GM12892 (cell line): Measurements from ENCODE around the gene QRFP.

Experiments
- POLR2AphosphoS5 ChIP-seq: IDR thresholded peaks from 2 replicates; pipeline ENCODE4 v1.6.1; 2011; ENCODE audit warnings: low read depth, low read length, control low read depth
- TAF1 ChIP-seq: IDR thresholded peaks from 2 replicates; pipeline ENCODE4 v1.6.1; 2011; ENCODE audit warnings: low read depth, mild to moderate bottlenecking, control low read depth, low read length, borderline replicate concordance

DNA sequence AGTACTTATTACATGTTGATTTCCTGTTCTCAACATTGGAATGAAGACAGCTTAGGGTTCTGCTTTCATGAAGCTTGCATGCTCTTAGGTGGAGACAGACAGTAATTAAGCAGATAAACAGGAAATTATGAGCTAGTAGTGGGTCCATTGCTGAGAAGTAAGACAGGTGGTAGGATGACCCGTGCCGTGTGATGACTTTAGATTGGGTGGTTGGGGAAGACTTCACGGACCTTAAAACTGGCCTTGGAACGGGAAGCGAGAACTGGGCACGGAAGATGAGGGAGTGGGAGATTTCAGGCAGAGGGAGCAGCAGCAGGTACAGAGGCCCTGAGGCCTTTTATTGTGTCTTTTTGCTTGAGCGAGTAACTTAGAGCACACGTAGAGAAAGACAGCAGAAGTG is 34.4 kb downstream of the QRFP start:
- TF ChIP-seq POLR2AphosphoS5 (no peak), TAF1 (no peak)
